GM23338 (cell line): ENCODE results near the gene PRKAR1A.

Experiments
- CREB1 ChIP-seq: fragments of 250-450 bp; sonication (Bioruptor Pico); IDR thresholded peaks from 2 replicates; pipeline ENCODE4 v1.5.0; 2020; ENCODE audit warnings: low read depth, mild to moderate bottlenecking, moderate library complexity
- EZH2phosphoT487 ChIP-seq: fragments of 200-600 bp; sonication (generic); IDR thresholded peaks from one replicate; pipeline ENCODE4 v1.8.1; 2018; ENCODE audit warnings: antibody characterized with exemption; ENCODE audit not compliant: unreplicated experiment
- JUNB ChIP-seq: IDR thresholded peaks from one replicate; pipeline ENCODE4 v1.6.1; 2016; ENCODE audit warnings: antibody characterized with exemption; ENCODE audit not compliant: unreplicated experiment
- POLR2AphosphoS5 ChIP-seq: IDR thresholded peaks from 2 replicates; pipeline ENCODE4 v1.6.1; 2016; ENCODE audit warnings: antibody characterized with exemption, low read depth
- TF ChIP-seq, protein P1 (sequence below), 2 experiments: fragments of 200-600 bp in 1 of 2; sonication (generic) in 1 of 2; conservative IDR thresholded peaks; 2 replicates each; pipeline versions ENCODE4 v1.5.1 to v1.6.1; 2016 to 2017; ENCODE audit warnings: antibody characterized with exemption in 2 of 2, low read depth in 2 of 2, mild to moderate bottlenecking in 2 of 2, moderate library complexity in 1 of 2
- TF ChIP-seq, protein P2 (sequence below): IDR thresholded peaks from one replicate; pipeline ENCODE4 v1.6.1; 2018; ENCODE audit warnings: antibody characterized with exemption; ENCODE audit not compliant: unreplicated experiment

DNA sequence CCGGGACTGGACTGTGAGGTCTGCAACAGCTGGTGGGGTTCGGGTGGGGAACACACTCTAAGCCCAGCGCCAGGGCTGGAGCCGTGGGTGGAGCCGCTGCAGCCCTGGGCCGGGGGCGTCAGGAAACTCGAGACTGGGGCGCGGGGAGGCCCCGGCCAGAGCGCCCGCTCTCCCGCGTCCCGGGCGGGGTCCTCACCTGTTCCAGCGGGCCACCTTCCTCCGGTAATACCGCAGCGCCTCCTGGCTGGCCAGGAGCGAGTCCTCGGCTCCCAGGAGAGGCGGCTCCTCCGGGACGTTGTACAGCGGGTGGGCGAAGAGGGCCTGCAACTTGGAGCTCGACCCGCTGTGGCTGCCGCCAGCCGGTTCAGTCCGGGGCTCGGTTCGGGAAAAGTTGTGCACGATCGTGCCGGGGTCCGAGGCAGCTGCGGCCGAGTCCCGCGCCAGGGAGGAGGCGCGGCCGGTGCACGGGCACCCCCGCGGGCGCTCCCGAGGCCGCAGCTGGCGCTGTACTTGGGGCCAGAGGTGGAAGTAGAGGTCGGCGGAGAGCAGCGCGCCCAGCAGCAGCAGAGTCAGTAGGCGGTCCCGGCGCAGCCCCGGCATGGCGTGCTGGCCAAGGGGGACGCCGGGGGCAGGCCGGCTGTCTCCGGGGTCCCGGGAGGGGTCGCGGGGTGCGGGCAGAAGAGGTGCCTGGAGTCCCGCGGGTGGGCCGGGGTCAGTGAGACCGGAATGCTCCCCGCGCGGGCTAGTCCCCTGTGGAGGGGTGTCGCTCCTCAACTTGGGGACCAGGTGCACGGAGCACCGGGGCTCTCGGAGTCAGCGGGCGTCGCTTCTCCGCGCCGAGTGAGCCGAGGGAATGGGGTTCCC, 88.1 kb downstream of the PRKAR1A start:
- TF ChIP-seq EZH2phosphoT487: no peak
- no peak for TF ChIP-seq CREB1
- 0 out of 2 replicates have a peak, but pooled peaks have one; percentile 6 for TF ChIP-seq POLR2AphosphoS5
- TF ChIP-seq, protein P1, sequence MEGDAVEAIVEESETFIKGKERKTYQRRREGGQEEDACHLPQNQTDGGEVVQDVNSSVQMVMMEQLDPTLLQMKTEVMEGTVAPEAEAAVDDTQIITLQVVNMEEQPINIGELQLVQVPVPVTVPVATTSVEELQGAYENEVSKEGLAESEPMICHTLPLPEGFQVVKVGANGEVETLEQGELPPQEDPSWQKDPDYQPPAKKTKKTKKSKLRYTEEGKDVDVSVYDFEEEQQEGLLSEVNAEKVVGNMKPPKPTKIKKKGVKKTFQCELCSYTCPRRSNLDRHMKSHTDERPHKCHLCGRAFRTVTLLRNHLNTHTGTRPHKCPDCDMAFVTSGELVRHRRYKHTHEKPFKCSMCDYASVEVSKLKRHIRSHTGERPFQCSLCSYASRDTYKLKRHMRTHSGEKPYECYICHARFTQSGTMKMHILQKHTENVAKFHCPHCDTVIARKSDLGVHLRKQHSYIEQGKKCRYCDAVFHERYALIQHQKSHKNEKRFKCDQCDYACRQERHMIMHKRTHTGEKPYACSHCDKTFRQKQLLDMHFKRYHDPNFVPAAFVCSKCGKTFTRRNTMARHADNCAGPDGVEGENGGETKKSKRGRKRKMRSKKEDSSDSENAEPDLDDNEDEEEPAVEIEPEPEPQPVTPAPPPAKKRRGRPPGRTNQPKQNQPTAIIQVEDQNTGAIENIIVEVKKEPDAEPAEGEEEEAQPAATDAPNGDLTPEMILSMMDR (conservative IDR thresholded peaks at IDR 0.05; ENCODE audit: low read depth in 2 of 2): peak; percentile 50 to 73
- TF ChIP-seq, protein P2, sequence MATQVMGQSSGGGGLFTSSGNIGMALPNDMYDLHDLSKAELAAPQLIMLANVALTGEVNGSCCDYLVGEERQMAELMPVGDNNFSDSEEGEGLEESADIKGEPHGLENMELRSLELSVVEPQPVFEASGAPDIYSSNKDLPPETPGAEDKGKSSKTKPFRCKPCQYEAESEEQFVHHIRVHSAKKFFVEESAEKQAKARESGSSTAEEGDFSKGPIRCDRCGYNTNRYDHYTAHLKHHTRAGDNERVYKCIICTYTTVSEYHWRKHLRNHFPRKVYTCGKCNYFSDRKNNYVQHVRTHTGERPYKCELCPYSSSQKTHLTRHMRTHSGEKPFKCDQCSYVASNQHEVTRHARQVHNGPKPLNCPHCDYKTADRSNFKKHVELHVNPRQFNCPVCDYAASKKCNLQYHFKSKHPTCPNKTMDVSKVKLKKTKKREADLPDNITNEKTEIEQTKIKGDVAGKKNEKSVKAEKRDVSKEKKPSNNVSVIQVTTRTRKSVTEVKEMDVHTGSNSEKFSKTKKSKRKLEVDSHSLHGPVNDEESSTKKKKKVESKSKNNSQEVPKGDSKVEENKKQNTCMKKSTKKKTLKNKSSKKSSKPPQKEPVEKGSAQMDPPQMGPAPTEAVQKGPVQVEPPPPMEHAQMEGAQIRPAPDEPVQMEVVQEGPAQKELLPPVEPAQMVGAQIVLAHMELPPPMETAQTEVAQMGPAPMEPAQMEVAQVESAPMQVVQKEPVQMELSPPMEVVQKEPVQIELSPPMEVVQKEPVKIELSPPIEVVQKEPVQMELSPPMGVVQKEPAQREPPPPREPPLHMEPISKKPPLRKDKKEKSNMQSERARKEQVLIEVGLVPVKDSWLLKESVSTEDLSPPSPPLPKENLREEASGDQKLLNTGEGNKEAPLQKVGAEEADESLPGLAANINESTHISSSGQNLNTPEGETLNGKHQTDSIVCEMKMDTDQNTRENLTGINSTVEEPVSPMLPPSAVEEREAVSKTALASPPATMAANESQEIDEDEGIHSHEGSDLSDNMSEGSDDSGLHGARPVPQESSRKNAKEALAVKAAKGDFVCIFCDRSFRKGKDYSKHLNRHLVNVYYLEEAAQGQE: no peak
- TF ChIP-seq JUNB: no peak
